Inflammatory macrophage treated with lipopolysaccharide for 4 hours (primary cell): Measurements from ENCODE around the gene LRRC47.

Experiments used
- DNase-seq: peaks from one replicate; pipeline ENCODE4 v3.0.0-alpha.2; 2020

Gene LRRC47

DNA sequence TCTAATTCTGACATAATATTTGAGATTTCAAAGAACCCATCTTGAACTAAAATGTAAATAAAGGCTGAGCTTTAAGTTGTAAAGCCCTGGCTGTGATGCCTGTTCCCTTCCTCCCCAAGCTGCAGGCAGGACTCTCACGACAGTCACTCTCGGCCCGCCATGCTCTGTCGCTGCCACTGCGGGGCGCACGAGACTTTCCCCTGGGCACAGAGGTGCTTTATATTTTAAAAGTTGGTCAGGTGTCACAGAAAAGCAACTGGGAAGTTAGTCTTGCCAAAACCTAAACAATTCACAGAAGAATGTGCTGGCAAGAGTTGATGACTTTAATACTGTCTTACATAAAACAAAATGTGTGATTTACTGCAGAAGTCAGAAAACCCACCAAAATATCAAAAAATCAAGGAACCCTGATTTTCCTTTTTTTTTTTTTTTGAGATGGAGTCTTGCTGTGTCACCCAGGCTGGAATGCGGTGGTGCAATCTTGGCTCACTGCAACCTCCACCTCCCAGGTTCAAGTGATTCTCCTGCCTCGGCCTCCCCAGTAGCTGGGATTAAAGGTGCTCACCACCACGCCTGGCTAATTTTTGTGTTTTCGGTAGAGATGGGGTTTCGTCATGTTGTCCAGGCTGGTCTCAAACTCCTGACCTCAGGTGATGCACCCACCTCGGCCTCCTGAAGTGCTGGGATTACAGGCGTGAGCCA, 10.7 kb downstream of the LRRC47 start:
- no peak for DNase-seq

- no peak for DNase-seq
Measured at GRCh38 chr1:3785045-3785444, 11.3 kb downstream of the LRRC47 start.

GRCh38 chr1:3783651-3784474, 12.4 kb downstream of the LRRC47 start:
- DNase-seq = no peak

GRCh38 chr1:3780901-3781300, 15.4 kb downstream of the LRRC47 start:
- no peak for DNase-seq

DNA sequence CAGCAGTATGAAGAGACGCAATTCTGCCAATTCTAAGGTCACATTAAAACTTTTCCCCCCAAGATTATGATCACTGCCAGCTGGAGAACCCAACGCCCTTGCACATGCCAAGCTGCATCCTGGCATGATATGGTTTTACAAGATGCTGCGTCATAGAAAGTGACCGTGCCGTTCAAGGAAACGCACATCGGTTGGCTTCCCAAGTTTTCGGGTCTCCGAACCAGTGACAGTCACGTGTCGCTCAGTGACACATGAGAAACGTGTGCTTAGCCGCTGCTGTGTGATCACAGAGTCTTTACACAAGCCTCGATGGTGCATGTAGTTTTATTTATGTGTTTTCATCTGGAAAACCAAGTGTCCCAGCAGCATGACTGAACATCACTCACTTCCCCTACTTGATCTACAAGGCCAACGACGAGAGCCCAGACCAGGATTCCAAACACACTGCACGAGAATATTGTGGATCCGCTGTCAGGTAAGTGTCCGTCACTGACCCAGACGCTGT, 16.3 kb downstream of the LRRC47 start:
- DNase-seq = no peak

DNA sequence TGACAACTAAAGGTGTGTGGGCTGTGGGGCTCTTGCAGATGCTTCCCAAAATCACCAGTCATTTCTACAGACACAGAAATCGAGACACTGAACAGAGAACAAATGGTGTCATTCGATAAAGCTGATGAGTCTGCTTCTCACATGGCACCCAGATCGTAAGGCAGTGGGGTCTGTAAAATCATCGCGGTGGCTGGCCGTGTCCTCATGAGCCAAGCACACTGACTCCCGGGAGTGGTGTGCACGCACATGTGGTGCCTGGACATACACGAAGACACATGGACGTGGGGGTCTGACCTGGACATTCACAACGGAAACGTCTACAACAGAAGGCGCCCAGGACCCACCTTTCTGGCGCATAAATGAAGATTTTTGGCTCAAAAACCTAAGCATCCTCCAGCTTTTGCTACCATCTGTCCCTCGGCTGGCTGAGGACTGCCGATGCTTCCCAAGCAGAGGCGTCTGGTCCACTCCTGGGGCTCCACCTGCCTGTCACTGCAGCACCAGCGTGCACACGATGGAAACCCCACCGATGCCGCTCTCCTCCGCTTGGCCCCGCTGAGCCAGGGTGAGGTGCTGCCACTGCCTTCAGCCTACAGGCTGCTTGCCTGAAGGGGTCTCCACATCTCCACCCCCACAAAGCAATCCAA, 16.9 kb downstream of the LRRC47 start:
- DNase-seq = no peak

DNA sequence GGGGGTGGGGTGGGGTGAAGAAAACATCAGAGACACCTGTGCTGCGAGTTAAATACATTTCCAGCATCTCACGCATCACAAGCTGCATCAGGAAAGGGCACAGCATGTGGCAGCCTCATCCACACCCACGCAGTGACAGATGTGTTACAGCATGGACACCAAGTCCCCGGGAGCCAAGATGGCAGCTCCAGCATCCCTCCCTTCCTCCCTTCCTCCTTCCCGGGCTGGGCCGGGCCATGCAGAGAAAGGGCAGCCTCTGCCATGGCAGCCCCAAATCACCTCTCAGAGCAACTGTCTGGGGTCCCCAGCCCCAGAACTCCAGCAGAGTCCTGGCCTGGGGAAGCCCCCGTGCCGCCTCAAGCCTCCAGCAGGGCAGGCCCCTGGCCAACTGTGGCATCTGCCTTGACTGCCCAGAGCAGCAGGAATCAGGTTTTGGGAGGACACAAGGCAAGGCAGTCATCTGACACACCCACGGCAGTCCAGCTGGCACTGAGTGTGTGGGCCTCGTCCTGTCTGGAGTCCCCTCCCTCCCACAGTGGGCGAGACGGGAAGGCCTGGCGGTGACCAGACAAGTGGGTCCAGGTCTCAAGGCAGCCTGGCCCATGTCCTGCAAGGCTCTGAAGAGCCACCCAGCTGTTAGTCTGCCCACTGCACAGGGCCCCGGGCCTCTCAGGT, 17.6 kb downstream of the LRRC47 start:
- DNase-seq = no peak

- DNase-seq = no peak
Measured at GRCh38 chr1:3777647-3778589, 18.4 kb downstream of the LRRC47 start.

GRCh38 chr1:3777078-3777547, 19.2 kb downstream of the LRRC47 start:
- DNase-seq = no peak

GRCh38 chr1:3776231-3776961, 19.9 kb downstream of the LRRC47 start:
- no peak for DNase-seq

DNA sequence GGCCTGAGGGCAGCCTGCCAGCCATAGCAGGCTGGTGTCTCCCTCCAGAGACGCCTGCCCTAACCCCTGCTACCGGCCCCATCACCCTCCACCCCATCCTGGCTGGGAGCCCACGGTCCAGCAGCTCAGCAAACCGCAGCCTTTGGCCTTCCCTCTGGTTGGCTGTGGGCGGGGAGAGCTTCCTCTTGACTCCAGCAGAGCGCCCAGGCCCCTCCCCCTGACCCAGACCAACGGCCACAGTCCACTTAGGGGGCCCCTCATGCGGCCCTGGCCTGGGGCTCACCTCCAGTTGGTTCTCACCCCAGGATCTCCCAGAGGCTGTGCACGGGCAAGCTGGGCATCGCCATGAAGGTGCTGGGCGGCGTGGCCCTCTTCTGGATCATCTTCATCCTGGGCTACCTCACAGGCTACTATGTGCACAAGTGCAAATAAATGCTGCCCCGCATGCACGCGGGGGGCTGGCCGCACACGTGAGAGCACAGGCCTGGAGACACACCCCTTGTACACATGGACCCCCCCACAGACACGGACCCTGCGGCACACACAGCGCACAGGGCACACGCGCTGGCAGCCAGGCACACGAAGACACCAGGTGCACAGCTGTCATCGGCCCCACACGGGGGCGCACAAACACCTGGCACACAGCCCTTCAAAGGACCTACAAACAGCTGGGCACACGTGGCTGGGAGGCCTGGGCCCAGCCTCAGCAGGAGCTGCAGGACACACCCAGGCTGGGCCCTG, 20.6 kb downstream of the LRRC47 start:
- DNase-seq = peak; percentile 65

GRCh38 chr1:3774946-3775489, 21.3 kb downstream of the LRRC47 start:
- DNase-seq = no peak

DNA sequence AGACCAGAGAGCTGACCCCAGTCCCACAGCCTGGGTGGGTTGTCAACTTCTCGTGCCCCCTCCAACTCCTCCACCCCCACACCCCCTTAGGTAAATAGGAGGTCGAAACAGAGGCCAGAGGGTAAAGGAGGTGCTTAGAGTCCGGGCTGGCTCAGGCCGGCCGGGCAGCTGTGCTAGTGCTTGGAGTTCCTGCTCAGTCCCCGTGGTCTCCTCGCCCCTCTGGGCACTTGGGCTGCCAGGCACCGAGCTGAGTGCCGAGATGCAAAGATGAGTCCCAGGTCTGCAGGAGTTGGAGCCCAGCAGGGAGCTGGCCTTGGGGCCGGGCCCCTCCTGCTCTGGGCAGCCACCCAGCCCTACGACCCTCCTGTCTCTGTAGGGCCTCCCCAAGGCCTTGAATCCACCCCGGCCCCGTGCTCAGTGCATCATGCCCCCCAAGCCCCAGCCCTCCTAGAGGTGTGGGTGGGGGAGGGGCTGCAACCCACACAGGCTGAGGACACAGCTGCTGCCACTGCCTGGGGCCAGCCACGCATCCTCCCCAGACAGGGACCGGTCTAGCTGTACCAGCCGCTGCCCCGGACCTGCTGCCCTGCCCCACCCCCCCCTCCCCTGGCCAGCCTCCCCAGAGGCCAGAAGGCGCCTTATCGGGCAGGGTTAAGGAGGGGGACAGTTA, 21.9 kb downstream of the LRRC47 start:
- DNase-seq = no peak

DNA sequence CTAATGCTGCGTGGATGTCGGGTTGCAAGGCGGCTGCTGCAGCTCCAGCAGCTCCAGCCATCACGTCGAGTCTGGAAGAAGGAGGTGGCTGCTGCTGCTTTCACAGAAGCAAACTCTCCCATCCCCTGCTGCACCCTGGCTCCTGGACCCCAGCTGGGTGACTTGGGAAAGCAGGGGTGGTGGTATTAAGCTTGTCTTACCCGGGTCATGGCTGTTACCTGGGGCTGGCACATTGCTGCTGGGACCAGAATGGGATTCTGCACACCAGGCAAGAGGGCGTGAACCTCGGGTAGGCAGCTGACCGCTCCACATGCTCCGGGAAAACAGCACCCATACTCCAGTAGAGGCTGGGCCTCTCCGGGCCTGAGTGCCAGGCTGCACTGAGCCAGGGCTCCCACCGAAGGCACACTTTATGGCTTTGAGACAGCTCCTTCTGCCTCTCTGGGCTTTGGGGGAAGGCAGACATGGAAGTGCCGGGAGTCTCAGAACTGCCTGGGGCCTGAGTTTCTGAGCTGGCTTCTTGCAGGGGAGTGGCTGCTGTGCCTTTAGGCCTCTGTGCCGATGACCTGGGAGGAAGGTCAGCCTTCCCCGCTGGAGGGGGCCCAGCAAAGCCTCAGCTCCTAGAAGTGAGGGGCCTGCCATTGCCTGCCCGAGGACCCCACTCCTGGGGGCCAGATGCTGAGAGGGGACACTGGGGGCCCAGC, 22.6 kb downstream of the LRRC47 start:
- no peak for DNase-seq

- DNase-seq = no peak
Measured at GRCh38 chr1:3772715-3773571, 23.4 kb downstream of the LRRC47 start, which contains the start of gene SMIM1. Gene SMIM1, plus strand, starts transcription at chr1:3772749. Its CDS starts 2,625 bp downstream, at chr1:3775374.

GRCh38 chr1:3772027-3772714, 24.1 kb downstream of the LRRC47 start:
- peak; percentile 69 for DNase-seq
